SK-N-SH treated with all-trans-retinoic acid at 6 μM for 48 hours (cell line): Measurements from ENCODE around the gene IMPACT.

ENCODE experiments used
- ATAC-seq: fragments of 200-7000 bp; cut with Tn5 transposase; 3 replicates; pipeline ENCODE4 v1.9.1; 2020; ENCODE audit warnings: mild to moderate bottlenecking, moderate library complexity
- ARNTL ChIP-seq: fragments of 450-650 bp; formaldehyde crosslinking; IDR thresholded peaks from 2 replicates; pipeline ENCODE4 v1.5.0; 2020; ENCODE audit warnings: low read depth, mild to moderate bottlenecking, moderate library complexity, borderline replicate concordance
- BACH2 ChIP-seq: fragments of 250-450 bp; sonication (Bioruptor Pico); IDR thresholded peaks from 2 replicates; pipeline ENCODE4 v1.9.0; 2021; ENCODE audit warnings: mild to moderate bottlenecking, borderline replicate concordance
- CSDC2 ChIP-seq: fragments of 250-450 bp; sonication (Bioruptor Pico); IDR thresholded peaks from 2 replicates; pipeline ENCODE4 v1.5.0; 2020; ENCODE audit warnings: mild to moderate bottlenecking, moderate library complexity
- ESRRG ChIP-seq: fragments of 250-450 bp; sonication (Bioruptor Pico); IDR thresholded peaks from 2 replicates; pipeline ENCODE4 v1.6.1; 2021; ENCODE audit warnings: mild to moderate bottlenecking
- GLIS3 ChIP-seq: fragments of 250-450 bp; sonication (Bioruptor Pico); IDR thresholded peaks from 2 replicates; pipeline ENCODE4 v1.5.0; 2020; ENCODE audit warnings: mild to moderate bottlenecking, moderate library complexity
- OSR1 ChIP-seq: fragments of 250-450 bp; sonication (Bioruptor Pico); IDR thresholded peaks from 2 replicates; pipeline ENCODE4 v1.8.0; 2022; ENCODE audit warnings: moderate library complexity, mild to moderate bottlenecking, inconsistent platforms
- PPARA ChIP-seq: fragments of 250-450 bp; sonication (Bioruptor Pico); IDR thresholded peaks from 2 replicates; pipeline ENCODE4 v1.5.0; 2020; ENCODE audit warnings: mild to moderate bottlenecking, borderline replicate concordance
- RARB ChIP-seq: fragments of 250-450 bp; sonication (Bioruptor Pico); IDR thresholded peaks from 2 replicates; pipeline ENCODE4 v1.8.0; 2021; ENCODE audit warnings: mild to moderate bottlenecking, moderate library complexity
- SNAI2 ChIP-seq: fragments of 250-450 bp; sonication (Bioruptor Pico); IDR thresholded peaks from 2 replicates; pipeline ENCODE4 v1.5.0; 2020; ENCODE audit warnings: mild to moderate bottlenecking, moderate library complexity
- TCF4 ChIP-seq: fragments of 250-450 bp; sonication (Bioruptor Pico); IDR thresholded peaks from 2 replicates; pipeline ENCODE4 v1.8.0; 2021; ENCODE audit warnings: mild to moderate bottlenecking, moderate library complexity, borderline replicate concordance
- ZC3H10 ChIP-seq: fragments of 250-450 bp; sonication (Bioruptor Pico); IDR thresholded peaks from 2 replicates; pipeline ENCODE4 v1.5.1; 2021; ENCODE audit warnings: mild to moderate bottlenecking, moderate library complexity
- ZFP3 ChIP-seq: fragments of 250-450 bp; sonication (Bioruptor Pico); IDR thresholded peaks from 2 replicates; pipeline ENCODE4 v1.5.0; 2020; ENCODE audit warnings: mild to moderate bottlenecking, moderate library complexity
- ZFP30 ChIP-seq: fragments of 450-650 bp; formaldehyde crosslinking; IDR thresholded peaks from 2 replicates; pipeline ENCODE4 v1.5.0; 2022; ENCODE audit warnings: mild to moderate bottlenecking, moderate library complexity
- ZNF565 ChIP-seq: fragments of 450-650 bp; formaldehyde crosslinking; conservative IDR thresholded peaks from 2 replicates; pipeline ENCODE4 v1.5.0; 2020; ENCODE audit warnings: low read depth, mild to moderate bottlenecking, moderate library complexity
- ZNF70 ChIP-seq: fragments of 450-650 bp; formaldehyde crosslinking; IDR thresholded peaks from 2 replicates; pipeline ENCODE4 v1.5.0; 2020; ENCODE audit warnings: mild to moderate bottlenecking, moderate library complexity
- ZNF8 ChIP-seq: fragments of 450-650 bp; formaldehyde crosslinking; IDR thresholded peaks from 2 replicates; pipeline ENCODE4 v1.5.0; 2020; ENCODE audit warnings: mild to moderate bottlenecking, moderate library complexity
- TF ChIP-seq, protein P1 (sequence below): fragments of 250-450 bp; sonication (Bioruptor Pico); IDR thresholded peaks from 2 replicates; pipeline ENCODE4 v1.8.0; 2021; ENCODE audit warnings: low read depth, mild to moderate bottlenecking, moderate library complexity, borderline replicate concordance
- TF ChIP-seq, protein P2 (sequence below): fragments of 250-450 bp; sonication (Bioruptor Pico); IDR thresholded peaks from 2 replicates; pipeline ENCODE4 v1.8.0; 2020; ENCODE audit warnings: mild to moderate bottlenecking, moderate library complexity, borderline replicate concordance
- TF ChIP-seq, protein P3 (sequence below): fragments of 250-450 bp; sonication (Bioruptor Pico); IDR thresholded peaks from 2 replicates; pipeline ENCODE4 v1.5.1; 2021; ENCODE audit warnings: mild to moderate bottlenecking, moderate library complexity
- TF ChIP-seq, protein P4 (sequence below): fragments of 250-450 bp; sonication (Bioruptor Pico); IDR thresholded peaks from 2 replicates; pipeline ENCODE4 v1.5.0; 2020; ENCODE audit warnings: mild to moderate bottlenecking, moderate library complexity

The IMPACT gene

DNA sequence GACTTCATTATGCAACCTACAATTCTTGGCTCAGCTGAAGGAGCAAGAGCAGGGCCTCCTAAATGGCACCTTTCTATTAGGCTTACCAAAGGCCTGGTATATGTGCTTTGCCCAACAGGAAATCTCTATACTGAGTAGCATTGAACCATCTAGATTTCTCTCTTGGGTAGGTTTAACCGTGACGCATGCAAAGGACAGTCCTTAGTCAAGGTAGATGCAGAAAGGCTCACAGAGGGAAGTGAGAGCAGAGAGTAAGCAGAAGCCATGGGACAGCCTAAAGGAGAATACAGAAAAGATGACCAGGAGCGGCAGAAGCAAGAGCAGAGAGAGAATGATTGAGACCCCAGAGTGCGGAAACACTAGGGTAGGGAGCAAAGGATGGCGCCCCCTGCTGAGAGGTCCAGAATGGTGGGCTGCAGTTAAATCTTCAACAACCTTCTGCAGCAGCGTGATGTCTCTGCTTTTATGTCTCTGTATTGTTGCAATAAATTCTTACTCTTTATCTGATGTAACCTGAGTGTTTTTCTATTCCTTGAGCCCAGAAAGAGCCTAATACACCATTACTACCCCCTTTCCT is 24.2 kb upstream of the IMPACT start:
- no peak for ATAC-seq
- TF ChIP-seq ZFP3 (CRISPR knock-in tag) (no peak), RARB (CRISPR knock-in tag) (no peak), OSR1 (CRISPR knock-in tag) (no peak), ZNF8 (no peak), ZC3H10 (CRISPR knock-in tag) (no peak), BACH2 (no peak), ZNF565 (CRISPR knock-in tag) (no peak), TCF4 (CRISPR knock-in tag) (no peak), PPARA (CRISPR knock-in tag) (no peak), GLIS3 (CRISPR knock-in tag) (no peak), ARNTL (no peak), ZNF70 (CRISPR knock-in tag) (no peak), ZFP30 (CRISPR knock-in tag) (no peak), CSDC2 (no peak), SNAI2 (CRISPR knock-in tag) (no peak)
- TF ChIP-seq, protein P1, sequence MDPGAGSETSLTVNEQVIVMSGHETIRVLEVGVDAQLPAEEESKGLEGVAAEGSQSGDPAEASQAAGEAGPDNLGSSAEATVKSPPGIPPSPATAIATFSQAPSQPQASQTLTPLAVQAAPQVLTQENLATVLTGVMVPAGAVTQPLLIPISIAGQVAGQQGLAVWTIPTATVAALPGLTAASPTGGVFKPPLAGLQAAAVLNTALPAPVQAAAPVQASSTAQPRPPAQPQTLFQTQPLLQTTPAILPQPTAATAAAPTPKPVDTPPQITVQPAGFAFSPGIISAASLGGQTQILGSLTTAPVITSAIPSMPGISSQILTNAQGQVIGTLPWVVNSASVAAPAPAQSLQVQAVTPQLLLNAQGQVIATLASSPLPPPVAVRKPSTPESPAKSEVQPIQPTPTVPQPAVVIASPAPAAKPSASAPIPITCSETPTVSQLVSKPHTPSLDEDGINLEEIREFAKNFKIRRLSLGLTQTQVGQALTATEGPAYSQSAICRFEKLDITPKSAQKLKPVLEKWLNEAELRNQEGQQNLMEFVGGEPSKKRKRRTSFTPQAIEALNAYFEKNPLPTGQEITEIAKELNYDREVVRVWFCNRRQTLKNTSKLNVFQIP (CRISPR knock-in tag) = no peak
- TF ChIP-seq, protein P2, sequence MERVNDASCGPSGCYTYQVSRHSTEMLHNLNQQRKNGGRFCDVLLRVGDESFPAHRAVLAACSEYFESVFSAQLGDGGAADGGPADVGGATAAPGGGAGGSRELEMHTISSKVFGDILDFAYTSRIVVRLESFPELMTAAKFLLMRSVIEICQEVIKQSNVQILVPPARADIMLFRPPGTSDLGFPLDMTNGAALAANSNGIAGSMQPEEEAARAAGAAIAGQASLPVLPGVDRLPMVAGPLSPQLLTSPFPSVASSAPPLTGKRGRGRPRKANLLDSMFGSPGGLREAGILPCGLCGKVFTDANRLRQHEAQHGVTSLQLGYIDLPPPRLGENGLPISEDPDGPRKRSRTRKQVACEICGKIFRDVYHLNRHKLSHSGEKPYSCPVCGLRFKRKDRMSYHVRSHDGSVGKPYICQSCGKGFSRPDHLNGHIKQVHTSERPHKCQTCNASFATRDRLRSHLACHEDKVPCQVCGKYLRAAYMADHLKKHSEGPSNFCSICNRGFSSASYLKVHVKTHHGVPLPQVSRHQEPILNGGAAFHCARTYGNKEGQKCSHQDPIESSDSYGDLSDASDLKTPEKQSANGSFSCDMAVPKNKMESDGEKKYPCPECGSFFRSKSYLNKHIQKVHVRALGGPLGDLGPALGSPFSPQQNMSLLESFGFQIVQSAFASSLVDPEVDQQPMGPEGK (CRISPR knock-in tag) = no peak
- TF ChIP-seq, protein P3, sequence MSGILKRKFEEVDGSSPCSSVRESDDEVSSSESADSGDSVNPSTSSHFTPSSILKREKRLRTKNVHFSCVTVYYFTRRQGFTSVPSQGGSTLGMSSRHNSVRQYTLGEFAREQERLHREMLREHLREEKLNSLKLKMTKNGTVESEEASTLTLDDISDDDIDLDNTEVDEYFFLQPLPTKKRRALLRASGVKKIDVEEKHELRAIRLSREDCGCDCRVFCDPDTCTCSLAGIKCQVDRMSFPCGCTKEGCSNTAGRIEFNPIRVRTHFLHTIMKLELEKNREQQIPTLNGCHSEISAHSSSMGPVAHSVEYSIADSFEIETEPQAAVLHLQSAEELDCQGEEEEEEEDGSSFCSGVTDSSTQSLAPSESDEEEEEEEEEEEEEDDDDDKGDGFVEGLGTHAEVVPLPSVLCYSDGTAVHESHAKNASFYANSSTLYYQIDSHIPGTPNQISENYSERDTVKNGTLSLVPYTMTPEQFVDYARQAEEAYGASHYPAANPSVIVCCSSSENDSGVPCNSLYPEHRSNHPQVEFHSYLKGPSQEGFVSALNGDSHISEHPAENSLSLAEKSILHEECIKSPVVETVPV (CRISPR knock-in tag) = no peak

DNA sequence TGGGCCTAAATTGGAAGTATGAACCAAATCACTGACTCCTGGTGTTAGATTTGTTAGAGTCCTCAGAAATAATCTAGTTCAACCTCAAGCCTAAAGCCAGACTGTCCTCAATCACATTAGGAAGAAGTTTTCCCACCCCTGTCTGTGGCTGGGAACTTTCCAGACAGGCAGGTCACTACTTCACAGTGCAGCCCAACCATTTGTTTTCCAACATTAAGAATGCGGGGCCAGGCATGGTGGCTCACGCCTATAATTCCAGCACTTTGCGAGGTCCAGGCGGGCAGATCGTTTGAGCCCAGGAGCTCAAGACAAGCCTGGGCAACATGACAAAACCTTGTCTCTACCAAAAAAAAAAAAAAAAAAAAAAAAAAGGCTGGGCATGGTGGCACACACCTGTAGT is 23.4 kb upstream of the IMPACT start:
- TF ChIP-seq, protein P2 (CRISPR knock-in tag) = no peak
- TF ChIP-seq ZFP30 (CRISPR knock-in tag) (no peak), ZNF70 (CRISPR knock-in tag) (no peak), ARNTL (no peak), ZFP3 (CRISPR knock-in tag) (no peak), ESRRG (CRISPR knock-in tag) (no peak), TCF4 (CRISPR knock-in tag) (no peak), ZC3H10 (CRISPR knock-in tag) (no peak), SNAI2 (CRISPR knock-in tag) (no peak)
- TF ChIP-seq, protein P4, sequence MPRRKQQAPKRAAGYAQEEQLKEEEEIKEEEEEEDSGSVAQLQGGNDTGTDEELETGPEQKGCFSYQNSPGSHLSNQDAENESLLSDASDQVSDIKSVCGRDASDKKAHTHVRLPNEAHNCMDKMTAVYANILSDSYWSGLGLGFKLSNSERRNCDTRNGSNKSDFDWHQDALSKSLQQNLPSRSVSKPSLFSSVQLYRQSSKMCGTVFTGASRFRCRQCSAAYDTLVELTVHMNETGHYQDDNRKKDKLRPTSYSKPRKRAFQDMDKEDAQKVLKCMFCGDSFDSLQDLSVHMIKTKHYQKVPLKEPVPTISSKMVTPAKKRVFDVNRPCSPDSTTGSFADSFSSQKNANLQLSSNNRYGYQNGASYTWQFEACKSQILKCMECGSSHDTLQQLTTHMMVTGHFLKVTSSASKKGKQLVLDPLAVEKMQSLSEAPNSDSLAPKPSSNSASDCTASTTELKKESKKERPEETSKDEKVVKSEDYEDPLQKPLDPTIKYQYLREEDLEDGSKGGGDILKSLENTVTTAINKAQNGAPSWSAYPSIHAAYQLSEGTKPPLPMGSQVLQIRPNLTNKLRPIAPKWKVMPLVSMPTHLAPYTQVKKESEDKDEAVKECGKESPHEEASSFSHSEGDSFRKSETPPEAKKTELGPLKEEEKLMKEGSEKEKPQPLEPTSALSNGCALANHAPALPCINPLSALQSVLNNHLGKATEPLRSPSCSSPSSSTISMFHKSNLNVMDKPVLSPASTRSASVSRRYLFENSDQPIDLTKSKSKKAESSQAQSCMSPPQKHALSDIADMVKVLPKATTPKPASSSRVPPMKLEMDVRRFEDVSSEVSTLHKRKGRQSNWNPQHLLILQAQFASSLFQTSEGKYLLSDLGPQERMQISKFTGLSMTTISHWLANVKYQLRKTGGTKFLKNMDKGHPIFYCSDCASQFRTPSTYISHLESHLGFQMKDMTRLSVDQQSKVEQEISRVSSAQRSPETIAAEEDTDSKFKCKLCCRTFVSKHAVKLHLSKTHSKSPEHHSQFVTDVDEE (CRISPR knock-in tag) = no peak
- TF ChIP-seq, protein P3 (CRISPR knock-in tag) = no peak
- no peak for ATAC-seq
